VCaP (cell line): ENCODE results near the gene EFHC1.

ENCODE experiments used
- H3K27ac ChIP-seq: fragments of 450-650 bp; 2 replicates; pipeline ENCODE4 v1.5.1; 2017
- TF ChIP-seq, protein P1 (sequence below): fragments of 450-650 bp; conservative IDR thresholded peaks from 2 replicates; pipeline ENCODE4 v1.5.1; 2017; ENCODE audit warnings: mild to moderate bottlenecking, moderate library complexity

Gene EFHC1

DNA sequence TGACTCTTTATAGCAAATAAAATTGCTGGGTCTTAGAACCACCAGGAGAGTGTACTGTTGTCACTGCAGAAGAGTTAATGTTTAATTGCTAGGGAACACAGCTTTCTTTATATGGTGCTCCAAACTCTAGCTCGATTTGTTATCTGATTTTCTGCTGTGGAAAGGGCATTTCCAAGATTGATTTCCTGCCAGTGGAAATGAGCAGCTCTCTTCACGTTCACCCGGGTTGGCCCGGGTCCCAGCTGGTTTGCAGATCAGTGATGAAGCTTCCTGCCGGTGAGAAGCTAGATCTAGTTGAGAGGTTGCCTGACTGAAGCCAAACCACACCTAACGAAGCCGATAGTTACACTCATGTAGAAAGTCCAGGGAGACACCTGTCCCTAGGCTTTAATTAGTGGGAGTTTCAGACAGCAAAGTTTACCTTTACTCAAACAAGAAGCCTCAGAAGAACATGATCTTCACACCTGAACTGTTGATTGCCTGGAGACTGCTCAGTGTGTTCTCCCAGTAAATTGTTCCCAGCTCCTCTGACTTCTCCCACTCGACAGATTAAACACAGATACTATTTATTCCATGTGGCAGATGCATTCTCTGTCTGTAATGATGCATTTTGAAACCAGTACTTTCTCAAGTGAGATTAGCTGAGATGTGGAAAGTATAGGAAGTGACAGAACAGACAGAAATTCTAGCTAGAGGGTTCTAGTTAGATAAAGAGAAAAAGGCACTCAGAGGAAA, 30.3 kb upstream of the EFHC1 start:
- H3K27ac ChIP-seq, result peak overlapping the region; percentile 92
- TF ChIP-seq, protein P1, sequence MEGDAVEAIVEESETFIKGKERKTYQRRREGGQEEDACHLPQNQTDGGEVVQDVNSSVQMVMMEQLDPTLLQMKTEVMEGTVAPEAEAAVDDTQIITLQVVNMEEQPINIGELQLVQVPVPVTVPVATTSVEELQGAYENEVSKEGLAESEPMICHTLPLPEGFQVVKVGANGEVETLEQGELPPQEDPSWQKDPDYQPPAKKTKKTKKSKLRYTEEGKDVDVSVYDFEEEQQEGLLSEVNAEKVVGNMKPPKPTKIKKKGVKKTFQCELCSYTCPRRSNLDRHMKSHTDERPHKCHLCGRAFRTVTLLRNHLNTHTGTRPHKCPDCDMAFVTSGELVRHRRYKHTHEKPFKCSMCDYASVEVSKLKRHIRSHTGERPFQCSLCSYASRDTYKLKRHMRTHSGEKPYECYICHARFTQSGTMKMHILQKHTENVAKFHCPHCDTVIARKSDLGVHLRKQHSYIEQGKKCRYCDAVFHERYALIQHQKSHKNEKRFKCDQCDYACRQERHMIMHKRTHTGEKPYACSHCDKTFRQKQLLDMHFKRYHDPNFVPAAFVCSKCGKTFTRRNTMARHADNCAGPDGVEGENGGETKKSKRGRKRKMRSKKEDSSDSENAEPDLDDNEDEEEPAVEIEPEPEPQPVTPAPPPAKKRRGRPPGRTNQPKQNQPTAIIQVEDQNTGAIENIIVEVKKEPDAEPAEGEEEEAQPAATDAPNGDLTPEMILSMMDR, result peak; percentile 43; the same call in 1 of the 2 replicates

DNA sequence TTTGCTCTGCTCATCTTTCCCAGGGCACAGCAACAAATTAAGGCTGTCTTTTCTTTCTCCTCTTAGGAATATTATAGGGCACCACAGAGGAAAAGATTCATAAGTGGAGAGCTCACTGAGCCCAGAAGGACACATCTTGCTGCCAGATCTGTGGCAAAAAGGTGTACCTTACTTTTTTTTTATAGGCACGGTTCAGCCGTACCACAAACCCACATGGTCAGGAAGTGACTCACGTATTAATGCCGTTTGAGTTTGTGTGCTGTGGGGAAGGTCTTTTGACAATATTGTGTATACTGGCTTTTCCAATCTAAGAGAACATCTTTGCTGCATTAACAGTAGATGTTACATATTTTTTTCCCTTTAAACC, 29.8 kb upstream of the EFHC1 start:
- H3K27ac ChIP-seq, result peak overlapping the region; percentile 92
- TF ChIP-seq, protein P1, result no peak

DNA sequence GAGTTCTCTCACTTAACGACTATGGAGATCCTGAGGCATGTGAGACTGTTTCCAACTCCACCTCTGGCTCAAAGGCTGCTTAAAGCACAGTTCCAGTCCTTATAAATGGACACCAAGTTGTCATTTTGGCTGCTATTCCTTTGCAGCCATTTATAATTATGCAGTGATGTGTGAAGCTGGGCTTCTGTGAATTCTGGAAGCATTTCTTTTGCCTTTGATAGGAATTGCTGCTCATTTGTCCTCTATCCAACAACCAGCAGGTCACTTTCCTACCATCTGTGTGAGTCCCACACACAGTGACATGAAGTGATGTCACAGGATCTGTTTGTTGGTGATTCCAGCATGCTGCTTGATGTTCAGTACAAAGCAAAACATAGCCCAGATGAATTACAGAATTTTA, 28.5 kb upstream of the EFHC1 start:
- TF ChIP-seq, protein P1, result no peak
- peak overlapping the region; percentile 92 for H3K27ac ChIP-seq

DNA sequence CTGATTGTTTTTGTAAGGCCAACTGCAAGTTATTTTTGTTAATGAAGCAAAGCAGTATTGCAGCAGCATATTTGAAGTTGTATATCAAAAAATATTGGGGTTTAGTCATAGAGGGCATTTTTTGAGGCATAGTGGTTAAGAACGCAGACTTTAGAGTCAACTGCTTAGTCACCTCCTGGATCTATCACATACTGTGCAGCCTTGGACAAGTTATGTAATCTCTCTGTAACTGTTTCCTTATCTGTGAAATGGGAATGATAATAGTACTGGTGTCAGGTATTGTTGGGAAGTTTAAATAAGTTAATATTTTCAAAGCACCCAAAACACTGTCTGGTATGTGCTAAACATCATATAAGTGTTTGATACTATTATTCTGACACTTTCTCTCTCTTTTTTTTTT, 27.2 kb upstream of the EFHC1 start:
- H3K27ac ChIP-seq, result no peak overlapping the region
- TF ChIP-seq, protein P1, result no peak

DNA sequence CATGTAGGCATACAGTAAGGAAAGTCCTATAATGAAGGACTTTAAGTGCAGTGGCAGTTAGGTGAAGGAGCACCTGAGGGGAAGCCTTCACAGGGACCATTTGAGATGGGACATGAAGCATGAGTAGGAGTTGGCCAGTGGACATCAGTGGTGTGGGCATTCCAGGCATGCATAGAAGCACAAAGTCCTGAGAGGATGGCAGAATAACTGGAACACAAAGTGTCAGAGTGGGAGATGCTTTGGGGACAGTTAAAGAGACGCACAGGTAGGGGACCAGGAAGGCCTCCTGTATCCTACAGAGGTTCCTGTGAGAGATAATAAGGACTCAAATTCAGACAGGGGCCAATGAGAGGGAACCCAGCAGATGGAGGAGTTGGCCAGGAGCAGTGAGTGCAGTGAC, 26.4 kb upstream of the EFHC1 start:
- TF ChIP-seq, protein P1, result no peak
- H3K27ac ChIP-seq, result no peak overlapping the region

DNA sequence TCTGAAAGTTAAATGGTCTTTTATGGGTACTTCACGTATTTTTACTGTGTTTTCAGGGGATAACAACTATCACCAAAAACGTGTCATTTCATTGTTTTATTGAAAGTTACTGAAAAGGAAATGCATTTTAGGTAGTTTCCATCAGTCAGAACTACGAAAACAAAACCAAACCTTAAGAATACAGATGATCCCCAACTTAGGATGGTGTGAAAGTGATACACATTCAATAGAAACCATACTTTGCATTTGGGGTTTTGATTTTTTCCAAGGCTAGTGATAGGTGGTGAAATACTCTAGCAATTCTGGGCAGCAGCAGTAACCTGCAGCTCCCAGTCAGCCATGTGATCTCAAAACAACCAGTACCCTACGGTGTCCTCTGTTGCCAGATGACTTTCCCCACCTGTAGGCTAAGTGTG, 25.9 kb upstream of the EFHC1 start:
- TF ChIP-seq, protein P1, result no peak
- no peak overlapping the region for H3K27ac ChIP-seq

DNA sequence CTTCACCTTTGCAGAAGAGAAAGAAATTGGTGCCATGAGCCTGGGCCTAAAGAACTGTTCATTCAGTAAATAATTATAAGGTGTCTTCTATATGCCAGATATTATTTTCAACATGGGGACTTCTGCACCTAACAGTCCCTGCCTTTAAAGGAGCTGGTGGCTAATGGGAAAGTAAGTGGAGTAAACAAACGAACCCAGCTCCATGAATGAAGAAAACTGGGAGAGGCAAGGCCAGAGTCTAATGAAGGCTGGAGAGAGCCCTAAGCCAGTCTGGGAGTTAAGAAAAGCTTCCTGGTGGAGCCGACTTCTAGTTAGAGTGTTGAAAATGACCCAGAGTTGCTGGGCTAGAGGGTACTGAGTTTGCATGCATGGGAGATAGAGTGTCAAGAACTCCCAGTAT, 24.2 kb upstream of the EFHC1 start:
- TF ChIP-seq, protein P1, result no peak
- H3K27ac ChIP-seq, result no peak overlapping the region
